Activated naive CD4-positive, alpha-beta T cell treated with Interleukin-2 at 50 U/mL for 16 hours (primary cell): ENCODE results near the gene LDLRAD4.

Experiments used
- DNase-seq: peaks from one replicate; pipeline ENCODE4 v3.0.0-alpha.2; 2020

Gene LDLRAD4

GRCh38 chr18:13612196-13612997 lies 393.8 kb downstream of the LDLRAD4 start:
- DNase-seq, result peak; percentile 77

GRCh38 chr18:13613099-13613498 lies 394.5 kb downstream of the LDLRAD4 start:
- no peak for DNase-seq

DNA sequence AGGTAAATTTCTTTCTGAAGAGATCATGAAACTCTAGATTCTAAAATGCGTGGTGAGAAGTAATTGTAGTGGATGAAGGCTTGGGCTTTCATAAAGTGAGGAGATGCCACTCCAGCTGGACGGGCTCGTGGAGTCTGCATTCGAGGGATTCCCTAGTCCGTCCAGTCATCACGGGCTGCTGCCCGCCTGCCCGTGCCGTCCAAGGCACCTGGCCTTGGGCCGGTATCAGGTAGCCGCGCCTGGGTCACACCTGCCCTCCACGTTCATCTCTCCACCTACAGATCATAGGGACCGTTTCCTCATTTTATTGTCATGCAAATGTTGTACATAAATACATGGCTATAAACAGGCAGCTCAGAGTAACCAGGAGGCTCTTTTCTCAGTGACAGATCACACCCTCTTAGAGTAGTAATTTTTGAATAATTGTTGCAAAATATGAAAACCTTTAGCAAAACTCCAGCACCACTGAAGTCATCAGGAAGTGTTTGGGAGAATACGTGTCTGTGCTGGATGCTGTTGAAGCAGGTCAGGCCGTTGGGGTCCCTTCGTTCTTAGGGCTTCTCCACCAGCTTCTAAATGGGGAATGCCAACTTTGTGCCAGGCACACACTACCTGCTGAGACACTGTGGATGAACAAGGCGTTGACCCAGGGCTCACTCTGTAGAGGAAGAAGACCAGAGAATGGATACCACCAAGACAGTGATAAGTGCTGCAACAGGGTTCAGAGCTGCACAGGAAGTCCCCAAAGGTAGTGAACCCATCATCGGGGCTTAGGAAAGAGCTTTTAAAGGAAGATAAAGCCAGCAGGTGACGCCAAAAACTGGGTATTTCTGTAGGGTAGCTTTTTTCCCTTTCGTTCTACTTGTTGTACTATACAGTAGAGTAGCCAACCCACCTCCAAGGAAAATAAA lies 395.3 kb downstream of the LDLRAD4 start:
- no peak for DNase-seq

DNA sequence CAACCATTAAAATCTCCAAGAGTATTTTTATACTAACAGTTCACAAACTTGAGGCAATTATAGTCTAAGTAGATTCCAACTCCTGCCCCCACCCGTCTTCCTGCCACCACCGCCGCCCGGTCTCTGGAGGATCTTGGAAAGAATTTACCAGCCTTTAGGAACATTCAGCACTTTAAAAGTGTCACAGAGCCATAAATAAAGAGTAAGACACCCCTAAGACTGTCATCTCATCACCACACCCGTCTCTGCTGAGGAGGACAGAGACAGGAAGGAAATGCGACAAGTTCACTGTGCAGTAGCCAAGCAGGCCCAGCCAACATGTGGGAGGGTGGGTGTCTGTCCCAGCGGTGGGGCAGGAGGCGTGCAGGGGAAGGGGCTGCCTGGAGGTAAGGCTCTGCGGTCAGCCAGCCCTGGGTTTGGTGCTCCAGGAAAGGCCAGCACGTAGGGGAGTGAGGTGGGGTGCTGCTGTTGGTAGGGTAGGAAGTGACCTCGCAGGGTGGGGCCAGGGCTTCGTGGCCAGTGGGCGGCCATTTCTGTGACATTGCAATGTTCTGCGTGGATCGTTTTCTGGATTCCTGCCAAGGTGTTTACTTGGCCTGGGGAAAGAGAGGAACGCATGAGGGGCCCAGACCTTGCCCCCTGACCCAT lies 396.2 kb downstream of the LDLRAD4 start:
- peak; percentile 25 for DNase-seq

DNA sequence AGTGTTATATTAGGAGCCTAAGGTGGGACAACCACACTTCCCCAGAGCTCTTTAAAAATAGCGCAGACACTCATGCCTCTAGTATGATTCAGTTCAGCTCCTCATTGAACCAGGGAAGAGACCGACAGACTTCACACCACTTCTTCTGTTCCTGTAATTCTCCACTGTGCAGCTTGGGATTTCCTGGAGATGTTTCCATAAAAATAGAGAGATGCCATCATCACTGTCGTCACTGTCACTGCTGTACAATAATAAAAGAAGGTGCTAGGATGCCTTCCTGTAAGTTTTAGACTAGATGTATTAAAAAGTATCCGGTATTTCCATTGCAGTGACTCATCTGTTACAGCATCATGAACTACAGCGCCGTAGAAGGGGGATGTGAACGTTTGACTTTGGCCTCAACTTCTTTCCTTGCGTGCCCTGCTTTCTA lies 396.9 kb downstream of the LDLRAD4 start:
- peak; percentile 29 for DNase-seq

- peak; percentile 35 for DNase-seq
Observed at GRCh38 chr18:13616041-13616440, 397.5 kb downstream of the LDLRAD4 start.

- DNase-seq, result no peak
Observed at GRCh38 chr18:13616525-13617035, 398.0 kb downstream of the LDLRAD4 start.

DNA sequence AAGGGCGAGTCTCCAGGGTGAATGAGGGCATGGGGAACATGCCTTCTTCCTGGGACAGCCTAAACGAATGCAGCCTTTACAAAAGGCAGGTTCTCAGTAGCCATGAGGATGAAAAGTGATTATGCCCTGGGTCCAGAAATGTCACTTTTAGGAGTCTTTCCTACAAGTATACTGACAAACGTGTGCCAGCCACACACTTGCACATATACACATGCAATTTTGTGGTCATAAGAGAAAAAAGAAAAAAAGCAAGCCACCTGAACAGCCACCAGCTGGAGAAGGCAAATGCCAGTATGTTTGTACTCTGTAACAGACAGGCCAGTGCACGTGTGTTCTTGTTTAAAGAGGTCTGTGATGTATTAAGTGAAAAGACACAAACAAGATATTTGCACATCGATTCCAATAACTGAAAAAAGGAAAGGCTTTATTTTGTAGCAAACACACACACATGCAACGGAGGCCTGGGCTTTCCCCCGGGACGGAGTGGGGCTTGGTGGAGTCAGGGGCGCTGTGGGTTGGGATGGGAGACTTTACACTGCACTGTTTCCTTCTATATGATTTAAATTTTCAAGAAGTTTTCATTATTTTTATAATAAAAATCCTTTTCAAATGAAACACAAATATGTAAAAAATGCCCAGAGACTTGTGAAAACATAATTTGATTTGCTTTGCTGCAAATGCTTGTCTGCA lies 399.4 kb downstream of the LDLRAD4 start:
- DNase-seq, result no peak

DNA sequence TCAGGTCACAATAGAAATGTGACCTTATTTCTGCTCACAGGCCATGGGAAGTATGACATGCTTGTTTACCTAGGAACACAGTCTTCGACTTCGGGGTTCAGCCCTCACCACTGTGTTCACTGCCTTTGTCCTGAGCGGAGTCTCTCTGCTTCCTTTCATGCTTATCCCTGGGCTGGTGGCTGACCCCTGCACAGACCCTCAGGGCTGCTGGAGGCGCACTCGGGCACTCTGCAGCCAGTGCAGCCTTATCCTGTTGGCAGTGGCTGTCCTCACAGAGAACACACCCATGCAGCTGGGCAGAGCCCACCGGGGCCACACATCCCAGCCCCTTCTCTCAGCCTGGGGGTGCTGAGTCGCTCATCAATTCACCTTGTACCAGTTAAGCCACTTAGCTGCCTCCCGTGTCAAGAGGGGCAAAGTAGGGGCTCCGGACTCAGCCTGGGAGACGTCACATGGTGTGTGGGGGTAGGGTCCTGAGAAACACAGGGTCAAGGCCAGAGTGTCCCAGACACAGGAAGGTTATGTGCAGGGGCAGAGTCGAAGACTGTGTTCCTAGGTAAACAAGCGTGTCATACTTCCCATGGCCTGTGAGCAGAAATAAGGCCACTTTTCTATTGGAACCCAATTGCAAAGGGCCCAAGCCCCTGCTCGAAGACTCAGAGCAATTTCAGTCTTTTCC lies 400.3 kb downstream of the LDLRAD4 start:
- DNase-seq, result no peak

DNA sequence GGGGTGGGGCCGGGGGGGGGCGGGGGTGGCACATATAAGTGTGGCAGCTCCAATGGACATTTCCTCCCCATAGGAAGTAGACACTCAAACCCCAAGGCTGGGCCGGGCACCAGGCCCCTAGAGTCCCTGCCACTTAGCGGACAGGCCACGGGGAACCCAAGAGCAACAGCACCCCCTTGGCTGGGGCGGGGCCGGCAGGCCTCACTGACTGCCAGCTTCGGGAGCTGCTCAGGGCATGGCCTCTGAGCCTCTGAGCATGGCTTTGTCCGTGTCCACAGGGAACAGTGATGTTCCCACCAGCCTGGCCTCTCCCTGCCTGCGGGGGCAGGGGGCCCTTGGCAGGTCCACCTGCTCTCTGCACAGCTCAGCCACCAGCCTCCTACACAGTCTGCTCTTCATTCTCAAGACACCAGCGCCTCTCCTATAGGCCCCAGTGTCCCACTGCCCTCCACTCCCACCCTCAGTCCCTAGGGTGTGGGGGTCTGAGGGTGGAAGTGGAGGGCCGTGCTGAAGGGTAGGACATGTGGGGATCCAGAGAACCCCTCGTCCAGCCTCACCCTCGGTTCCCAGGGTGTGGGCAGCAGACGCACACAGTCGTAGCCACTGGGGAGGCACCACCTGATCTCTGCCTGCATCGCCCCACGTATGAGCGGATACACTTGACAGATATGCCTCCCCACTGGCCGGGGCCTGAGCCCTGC lies 401.1 kb downstream of the LDLRAD4 start:
- DNase-seq, result no peak

DNA sequence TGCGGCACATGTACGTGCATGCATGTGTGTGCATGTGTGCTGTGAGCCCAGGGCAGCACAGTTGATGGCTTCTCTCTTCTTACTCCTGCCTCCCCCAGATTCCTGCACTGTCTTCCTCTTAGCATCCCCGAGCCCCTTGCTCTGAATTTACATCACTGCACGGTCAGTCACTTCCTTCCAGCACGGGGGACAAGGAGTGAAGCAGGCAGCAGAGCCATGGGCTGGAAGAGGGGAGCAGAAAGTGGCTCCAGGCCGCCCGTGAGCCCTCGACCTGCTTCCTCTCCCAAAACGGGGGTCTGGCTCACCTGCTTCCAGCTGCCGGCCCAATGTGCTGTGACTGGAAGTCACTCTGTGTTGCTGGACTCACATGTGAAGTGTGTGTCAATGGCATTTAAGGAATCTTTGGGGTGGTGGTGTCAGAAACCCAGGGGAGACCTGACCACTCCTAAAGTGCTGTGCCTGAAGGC lies 401.7 kb downstream of the LDLRAD4 start:
- no peak for DNase-seq

DNA sequence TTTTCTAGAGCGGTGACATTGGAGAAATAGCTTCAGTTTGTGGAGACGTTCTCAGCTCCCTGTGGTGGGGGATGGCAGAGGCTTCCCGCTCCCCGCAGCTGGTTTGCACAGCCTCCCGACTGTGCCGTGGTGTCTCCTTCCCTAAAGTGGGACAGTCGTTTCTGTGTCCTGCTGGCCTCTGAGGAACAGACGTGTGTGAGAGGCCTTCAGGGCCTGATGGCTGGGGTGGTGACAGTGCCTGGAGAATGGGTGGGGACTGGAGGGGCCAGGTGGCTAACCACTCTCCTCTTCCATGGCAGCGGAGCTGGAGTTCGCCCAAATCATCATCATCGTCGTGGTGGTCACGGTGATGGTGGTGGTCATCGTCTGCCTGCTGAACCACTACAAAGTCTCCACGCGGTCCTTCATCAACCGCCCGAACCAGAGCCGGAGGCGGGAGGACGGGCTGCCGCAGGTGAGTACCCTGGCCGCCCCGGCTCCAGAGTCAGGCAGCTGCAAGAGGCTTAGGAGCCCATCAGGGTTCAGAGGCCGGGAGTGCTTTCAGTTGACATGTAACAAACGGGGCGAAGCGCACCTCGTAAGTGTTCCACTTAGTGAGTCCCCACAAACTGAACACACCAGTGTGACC lies 402.4 kb downstream of the LDLRAD4 start:
- no peak for DNase-seq

- no peak for DNase-seq
Observed at GRCh38 chr18:13621446-13621849, 402.9 kb downstream of the LDLRAD4 start.

GRCh38 chr18:13621886-13622619 lies 403.5 kb downstream of the LDLRAD4 start:
- no peak for DNase-seq

DNA sequence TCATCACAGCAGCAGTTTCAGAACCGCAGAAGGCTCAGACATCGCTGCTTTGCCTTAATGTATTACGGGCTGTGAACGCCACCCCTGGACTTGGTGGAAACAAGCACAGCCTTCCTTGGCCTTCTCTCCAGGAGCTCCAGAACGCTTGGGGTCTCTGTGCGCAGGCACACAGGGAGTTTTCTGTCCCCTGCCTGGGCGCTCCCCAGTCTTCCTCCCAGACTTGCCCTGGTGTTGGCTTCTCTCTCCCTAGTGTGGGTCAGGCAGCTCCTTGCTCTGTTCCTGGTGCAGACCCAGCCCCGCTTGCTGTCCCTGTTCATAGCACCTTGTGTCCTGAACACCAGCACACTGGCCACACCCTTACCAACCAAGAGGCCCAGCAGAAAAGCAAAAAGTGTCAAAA lies 404.2 kb downstream of the LDLRAD4 start:
- DNase-seq, result no peak

DNA sequence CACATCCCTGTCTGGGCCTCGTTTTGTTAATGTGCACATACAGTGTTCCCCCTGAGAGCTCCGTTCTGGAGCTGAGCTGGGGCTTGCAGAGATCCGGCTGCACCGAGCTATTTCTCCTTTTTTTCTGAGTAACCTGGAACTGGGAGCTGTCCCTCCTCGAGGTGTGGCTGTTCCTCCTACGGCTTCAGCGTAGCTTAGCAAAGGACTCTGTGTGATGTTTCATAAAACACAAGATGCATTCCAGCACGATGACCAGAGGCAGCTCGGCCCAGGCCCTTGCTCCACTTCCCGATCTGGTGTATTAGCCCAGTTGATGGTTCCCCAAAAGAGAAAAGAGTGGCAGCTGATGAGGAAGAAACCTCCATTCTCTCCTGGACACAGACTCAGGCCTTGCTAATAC lies 404.8 kb downstream of the LDLRAD4 start:
- no peak for DNase-seq

DNA sequence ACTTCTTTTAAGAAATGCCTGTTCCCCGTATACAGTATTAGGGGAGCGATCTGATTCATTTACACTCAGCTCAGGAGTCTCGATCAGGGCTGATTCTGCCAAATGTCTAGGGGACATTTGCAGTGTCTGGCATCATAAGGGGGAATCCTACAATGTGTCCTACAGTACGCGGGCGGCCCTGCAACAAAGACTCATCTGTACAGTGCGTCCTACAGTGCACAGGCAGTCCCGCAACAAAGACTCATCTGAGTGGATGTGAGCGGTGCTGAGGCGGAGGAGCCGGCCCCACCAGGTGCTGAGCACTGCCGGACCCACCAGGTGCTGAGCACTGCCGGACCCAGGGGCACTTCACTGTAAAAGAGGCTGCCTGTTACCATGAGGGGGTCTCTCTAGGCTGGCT lies 405.3 kb downstream of the LDLRAD4 start:
- DNase-seq, result no peak

GRCh38 chr18:13624563-13625237 lies 406.1 kb downstream of the LDLRAD4 start:
- no peak for DNase-seq

DNA sequence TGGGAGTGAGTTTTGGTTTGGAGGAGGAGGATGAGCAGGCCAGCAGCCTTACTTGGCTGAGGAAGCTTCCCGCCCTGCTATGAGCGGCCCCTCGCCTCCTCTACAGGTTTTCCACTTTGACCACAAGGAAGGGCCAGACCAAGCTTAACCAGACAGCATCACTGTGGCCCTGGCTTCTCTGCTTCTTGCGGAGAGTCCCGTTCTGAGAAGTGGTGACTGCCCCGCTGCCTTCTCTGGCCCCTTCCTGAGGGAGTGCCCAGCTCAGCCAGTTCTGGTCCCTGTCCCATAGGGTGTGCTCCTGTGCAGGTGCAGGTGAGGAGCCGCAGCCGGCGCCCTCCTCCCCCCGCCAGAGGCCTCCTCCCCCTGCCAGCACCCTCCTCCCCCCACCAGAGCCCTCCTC lies 406.8 kb downstream of the LDLRAD4 start:
- no peak for DNase-seq
